HG02938 (cell line): Measurements from ENCODE around the gene HOXC11.

Experiments
- ATAC-seq: cut with Tn5 transposase; IDR thresholded peaks from one replicate; pipeline ENCODE4 v1.9.1; 2021; ENCODE audit warnings: mild to moderate bottlenecking, moderate library complexity; ENCODE audit not compliant: unreplicated experiment

HOXC11 gene

DNA sequence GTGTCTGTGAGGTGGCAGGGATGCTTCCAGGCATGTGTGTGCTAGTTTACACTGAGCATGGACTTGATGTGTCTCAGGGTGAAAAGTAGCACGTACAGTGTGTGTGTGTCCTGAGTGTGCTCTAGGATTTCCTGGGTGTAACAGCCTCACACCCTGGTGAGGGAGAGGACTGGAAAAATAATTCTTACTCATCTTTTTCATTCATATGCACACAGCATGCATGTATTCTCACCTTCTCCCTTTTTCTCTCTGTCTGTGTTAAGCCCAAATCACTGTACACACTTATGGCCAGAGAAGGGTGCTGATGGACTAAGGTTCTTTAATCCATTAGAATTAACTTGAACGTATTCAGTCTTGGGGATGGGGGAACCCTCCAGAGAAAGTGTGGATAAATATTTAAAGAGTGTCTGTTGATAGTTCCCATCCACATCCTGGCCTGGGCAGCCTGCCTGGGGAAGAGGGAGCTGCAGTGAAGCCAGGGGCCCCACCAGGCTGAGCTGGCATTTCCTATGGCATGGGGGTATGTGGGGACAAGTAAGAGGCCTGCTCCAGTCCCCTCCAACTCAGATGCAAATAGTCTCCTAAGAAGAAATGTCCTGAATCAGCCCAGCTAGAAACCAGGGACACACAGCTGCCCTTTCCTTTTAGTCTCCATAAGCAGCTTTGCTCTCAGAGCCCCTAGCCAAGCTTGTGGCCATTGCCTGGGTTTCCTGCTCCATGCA is 34.8 kb downstream of the HOXC11 start:
- no peak for ATAC-seq

DNA sequence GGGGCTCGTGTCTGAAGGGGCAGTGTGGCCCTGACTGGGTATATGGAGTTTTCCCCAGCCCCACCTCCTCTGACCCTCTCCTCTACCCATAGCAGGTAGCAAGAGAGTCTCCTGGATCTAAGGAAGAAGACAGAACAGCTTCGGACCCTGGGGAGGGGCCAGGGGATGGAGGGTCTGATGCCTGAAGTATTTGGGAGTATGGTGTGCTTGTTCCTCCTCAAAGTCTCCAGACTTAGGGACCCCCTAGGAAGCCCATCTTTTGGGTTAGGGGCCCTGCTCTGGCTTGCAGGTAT is 35.3 kb downstream of the HOXC11 start:
- ATAC-seq: no peak

DNA sequence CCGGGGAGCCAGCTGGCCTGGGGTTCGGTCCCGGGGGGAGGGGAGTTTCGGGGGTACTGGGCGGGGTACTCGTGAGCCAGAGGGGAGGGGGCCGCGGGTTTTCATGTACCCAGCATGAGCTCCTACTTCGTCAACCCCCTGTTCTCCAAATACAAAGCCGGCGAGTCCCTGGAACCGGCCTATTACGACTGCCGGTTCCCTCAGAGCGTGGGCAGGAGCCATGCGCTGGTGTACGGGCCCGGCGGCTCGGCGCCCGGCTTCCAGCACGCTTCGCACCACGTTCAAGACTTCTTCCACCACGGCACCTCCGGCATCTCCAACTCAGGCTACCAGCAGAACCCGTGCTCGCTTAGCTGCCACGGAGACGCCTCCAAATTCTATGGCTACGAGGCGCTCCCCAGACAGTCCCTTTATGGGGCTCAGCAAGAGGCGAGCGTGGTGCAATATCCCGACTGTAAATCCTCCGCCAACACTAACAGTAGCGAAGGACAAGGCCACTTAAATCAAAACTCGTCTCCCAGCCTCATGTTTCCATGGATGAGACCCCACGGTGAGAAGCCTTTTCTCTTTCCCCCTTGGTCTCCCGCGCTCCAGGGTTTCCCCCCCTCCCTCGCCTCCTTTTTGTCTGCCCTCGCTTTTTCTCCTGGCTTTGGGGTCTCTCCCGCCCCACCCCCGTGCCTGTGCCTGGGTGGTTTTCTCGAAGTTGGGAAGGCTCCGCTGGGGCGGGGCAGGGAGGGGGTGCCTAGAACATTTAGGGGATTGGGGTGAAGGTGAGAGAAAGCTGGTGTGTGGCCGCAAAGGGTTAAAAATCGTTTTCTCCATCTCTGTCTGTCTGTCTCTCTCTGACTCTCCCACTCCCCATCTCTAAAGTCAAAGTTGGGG is 36.5 kb downstream of the HOXC11 start:
- ATAC-seq: no peak

DNA sequence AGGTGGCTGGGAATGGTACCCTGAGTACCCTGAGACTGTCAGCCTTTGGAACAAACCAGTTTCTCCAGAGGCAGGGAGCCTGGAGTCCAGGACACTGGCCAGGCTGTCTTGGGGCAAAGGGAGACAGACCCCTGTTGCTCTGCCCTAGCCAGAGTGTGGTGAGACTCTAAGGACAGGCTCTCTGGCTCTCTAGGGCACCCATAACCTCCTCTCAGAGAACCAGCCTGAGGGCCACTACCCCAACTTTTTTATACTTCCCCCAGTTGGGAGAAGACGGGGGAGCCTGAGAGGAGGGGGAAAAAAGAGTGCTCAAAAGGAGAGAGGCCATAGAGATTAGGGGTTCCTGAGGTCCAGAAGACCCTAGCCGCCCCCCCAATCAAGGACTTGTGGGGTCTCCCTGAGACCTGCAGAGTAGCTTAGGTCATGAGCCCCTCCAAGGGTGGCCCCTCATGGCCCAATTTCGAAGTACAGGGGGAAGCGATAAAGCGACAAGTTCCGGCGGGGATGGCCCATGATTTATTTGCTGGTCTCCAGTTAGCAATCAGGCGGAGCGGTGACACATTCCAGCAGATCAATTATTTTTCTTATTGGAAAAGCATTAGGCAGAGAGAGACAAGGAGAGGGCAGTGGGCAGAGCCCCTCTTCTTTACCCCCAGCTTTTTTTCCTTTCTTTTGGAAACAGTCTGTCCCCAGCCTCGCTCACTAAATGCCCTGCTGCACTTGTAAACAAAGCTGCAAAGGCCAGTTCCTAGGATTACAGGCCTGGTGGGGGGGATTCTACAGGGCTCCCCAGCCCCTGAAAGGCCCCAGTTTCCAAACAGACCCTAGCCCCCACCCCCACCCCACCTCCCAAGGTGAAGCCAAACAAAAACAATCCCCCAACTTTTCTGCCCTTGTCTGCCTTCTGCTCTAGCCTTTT is 37.4 kb downstream of the HOXC11 start:
- no peak for ATAC-seq

DNA sequence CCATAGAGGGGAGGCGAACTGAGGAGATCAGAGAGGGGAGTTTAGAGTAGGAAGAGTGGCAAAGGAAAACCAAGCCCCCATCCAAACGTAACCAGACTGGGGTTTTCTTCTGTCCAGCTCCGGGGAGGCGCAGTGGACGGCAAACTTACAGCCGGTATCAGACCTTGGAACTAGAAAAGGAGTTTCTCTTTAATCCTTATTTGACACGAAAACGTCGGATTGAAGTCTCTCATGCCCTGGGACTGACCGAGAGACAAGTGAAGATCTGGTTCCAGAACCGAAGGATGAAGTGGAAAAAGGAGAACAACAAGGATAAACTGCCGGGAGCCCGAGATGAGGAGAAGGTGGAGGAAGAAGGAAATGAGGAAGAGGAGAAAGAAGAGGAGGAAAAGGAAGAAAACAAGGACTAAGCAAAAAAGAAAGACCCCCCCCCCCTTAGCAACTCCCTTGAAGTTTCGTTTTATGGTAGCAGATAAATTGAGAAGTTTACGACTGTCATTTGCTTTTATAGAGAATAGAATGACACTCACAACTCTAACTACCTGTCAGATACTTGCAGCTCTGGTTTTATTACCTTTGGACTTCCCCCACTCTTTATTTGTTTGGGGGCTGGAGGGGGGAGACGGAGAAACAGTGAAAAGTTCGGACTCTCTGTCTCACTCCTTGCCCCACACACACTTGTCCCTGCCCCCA is 38.2 kb downstream of the HOXC11 start:
- no peak for ATAC-seq

DNA sequence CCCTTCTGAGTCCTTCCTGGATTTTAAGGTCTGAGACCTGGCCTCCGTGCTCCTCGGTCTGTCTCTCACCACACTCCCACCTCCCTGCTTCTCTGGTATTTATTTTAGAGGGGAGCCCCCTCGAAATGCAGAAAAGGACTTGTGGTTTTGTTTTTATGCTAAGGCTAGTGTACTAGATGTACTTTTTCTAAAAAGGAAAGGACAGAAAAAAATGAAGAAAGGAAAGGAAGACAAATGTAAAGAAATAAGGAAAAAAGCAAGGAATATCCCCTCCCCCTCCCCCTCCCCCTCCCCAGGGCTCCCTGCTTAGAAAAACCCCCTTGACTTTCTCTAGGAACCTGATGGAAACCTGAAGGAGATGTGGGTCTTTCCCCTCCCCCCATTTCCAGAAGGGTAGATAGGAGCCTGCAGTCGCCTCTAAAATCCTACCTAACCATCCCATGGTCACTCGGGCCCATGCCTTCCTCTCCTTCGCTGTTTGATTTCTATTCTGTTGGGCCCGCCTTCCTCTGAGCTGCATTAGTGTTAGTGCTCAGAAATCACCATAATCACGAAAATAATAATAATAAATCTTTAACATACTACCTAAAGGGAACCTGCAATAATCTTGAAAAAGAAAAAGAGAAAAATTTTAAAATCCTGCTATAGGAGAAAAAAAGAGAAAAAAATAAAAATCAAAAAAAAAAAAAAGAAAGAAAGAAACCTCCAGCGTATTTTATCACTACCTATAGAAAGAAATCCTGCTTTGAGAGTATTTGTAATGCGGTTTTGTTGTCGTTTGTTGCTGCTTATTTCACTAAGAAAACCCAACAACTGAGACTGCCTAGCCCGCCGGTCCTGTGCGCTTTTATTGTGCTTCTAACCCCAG is 39.0 kb downstream of the HOXC11 start:
- no peak for ATAC-seq

DNA sequence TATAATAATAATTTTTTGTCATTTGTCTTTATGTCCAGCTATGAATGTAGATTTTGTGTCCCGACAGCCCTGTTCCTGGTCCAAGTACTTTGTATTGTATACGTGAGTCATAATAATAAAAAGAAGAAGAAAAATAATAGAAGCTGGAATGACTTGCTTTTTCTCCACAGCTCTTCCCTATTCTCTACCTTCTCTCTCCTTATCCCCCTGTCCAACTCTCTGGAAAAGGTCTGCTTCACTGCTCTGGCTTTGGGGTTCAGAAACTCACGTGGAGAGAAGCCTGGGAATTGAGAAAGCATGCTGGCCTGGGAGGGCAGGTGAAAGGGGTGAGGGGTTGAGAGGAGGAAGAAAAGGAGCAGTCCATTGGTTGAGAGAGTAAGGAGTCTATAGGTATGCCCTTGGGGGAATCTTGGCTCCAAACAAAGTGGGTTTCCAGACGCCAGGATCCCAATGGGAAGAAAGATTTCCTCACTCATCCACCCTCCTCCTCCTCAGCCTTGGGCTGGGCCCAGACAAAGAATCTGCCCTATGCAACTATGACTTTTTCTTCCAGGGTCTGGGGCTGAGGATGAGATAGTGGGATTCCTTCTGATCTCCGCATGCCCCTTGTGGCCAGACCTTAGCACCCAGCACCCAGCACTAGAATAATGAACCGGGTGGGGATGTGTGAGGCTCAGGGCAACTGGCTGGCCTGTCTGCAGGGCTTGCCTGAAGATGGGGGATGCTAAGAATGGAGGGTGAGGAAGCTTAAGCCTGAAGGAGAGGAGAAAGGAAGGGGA is 39.9 kb downstream of the HOXC11 start:
- no peak for ATAC-seq

DNA sequence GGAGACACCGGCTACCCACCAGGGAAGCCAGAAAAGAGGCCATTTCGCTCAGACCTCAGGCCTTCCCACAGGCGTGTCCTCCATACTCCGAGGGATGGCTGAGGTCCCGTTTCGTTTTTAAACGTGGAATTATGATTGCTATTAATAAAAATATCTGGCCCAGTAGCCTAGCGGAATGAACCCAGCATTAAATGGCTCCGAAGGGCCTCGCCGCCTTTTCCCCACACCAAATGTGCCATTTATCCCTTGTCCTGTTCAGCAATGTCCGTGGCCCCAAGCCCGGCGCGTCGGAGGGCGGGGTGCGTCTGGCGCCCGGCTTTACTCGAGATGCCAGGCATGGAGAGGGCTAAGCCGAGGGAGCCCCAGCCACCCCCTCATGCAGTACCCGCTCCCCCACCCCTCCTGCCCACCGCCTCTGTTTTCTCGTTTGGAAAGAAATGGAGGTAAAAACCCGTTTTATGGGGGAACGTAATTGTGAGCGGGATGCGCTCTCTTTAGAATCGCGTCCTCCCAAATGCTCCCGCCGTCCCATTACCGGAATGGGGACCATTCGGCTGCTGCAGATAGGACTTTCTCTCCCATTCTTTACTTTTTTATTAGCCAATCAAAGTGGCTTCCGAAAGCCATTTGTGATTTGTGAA is 41.6 kb downstream of the HOXC11 start:
- ATAC-seq: no peak

DNA sequence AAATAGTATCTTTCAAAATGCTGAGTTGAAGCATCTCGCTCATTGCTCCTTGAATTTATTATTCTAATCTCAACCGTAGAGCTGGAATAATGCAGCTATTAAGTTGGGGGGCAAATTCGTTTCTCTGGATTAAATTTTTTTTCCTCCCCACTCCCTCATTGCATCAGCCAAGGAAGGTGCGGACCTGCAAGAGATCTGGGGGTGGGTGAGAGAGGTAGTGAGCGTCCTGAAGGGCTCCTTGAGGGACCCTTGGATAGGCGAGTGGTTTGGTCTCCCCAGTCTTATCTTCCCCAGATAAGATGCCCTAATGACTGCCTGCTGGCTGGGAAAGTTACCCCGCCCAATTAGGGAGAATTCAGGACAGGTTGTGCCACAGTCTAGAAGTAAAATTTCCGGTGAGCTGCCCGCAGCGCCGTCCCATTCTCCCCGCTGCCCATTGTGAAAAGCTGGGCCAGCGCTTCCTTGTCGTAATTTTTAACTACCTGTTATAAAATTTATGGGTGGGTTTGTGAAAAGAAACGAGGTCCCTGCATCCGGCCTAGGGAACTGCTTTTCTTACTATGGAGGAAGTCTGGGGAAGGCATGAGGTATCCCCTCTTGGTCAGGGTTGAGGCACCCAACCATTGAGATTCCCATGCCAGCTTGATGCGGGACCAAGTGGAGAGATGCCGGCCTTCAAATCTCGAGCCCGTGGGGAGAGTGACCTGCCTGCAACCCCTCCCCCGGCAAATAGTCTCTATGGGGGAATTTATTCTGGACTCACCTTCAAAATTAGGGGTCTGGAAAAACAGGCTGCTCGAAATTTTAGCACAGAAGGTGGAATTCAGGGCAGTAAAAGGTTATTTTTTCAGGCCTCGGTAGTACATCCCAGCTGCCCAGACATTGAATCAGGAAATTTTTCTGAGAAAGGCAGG is 42.3 kb downstream of the HOXC11 start:
- no peak for ATAC-seq

DNA sequence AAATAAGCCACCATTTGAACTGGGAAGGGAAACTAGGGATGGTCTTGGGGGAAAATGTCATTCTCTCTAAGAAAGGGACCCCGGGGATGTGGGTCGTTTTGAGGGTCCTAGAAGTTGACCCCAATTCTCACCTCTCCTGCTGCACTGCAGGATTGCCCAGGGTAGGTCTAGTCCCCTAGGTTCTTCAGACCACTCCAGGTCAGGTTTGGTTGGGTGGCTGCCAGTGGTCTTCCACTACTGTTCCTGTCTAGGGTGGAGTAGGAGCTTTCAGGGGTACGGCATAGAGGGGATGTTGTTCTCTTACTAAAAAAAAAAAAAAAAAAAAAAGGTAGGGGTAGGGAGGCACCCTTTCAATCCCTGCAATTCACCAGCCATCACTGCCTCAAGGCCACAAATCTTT is 43.1 kb downstream of the HOXC11 start:
- ATAC-seq: no peak

DNA sequence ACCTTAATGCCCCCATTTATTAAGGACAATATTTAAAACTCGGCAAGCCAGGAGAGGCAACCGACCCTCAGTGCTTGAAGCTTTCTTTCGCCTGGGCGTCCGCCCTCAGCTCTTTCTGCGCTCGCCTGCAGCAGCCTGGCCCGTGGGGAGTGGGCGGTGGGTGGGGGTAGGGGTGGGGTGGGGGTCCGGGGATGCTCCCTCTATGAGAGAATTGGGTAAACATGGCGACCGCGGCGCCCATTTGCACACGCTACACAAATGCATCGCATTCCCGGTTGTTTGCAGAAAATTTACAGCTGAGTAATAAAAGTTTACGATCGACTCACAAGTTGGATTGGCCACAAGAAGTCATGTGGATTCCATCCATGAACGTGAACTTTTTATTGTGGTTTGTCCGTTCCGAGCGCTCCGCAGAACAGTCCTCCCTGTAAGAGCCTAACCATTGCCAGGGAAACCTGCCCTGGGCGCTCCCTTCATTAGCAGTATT is 43.6 kb downstream of the HOXC11 start:
- no peak for ATAC-seq

DNA sequence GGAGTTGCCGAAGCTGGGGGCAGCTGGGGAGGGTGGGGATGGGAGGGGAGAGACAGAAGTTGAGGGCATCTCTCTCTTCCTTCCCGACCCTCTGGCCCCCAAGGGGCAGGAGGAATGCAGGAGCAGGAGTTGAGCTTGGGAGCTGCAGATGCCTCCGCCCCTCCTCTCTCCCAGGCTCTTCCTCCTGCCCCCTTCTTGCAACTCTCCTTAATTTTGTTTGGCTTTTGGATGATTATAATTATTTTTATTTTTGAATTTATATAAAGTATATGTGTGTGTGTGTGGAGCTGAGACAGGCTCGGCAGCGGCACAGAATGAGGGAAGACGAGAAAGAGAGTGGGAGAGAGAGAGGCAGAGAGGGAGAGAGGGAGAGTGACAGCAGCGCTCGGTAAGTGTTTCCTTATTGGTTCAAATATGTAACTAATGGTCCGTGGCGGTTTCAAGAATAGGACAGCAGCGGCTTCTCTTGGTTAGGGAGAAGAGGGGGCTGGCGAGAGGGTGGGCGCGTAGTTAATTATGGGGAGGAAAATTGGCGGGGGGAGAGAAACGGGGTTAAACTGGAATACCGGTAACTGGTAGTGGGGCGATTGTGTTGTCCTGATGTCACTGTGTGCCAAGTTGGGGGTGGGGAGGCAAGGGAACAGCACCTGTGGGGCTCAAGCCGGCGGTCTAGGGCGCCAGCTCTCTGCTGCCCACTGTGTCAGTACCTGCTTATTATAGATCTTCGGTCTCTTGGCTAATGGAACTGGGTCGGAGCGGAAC is 44.3 kb downstream of the HOXC11 start:
- ATAC-seq: peak; percentile 26

DNA sequence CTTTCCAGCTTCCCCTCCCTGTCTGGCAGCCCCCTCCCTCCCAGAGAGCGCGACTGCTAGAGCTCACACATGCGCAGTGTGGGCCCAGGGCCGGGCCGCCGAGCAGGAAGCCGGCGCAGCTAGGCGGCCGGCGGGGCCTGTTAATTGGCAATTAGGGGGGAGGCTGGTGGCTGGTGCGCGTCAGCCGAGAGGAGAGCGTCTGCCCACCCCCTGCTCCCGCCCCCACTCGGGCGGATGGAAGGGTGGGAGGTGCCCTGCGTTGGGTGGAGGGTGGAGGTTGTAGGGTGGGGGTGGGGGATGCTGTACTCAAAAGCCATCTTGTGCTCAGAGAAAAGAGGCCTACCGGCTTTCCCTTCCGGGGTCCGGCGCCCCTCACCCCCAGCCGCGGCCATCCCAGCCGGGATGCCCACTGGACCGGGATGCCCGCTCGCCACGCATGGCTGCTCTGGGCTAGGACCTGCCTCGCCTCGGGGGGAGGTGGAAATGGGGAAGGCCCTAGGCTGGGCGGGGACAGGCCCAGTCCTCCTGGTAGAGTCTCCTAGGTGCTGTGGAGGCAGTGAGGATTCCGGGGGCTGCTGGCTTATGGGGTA is 45.0 kb downstream of the HOXC11 start:
- ATAC-seq: peak; percentile 59

DNA sequence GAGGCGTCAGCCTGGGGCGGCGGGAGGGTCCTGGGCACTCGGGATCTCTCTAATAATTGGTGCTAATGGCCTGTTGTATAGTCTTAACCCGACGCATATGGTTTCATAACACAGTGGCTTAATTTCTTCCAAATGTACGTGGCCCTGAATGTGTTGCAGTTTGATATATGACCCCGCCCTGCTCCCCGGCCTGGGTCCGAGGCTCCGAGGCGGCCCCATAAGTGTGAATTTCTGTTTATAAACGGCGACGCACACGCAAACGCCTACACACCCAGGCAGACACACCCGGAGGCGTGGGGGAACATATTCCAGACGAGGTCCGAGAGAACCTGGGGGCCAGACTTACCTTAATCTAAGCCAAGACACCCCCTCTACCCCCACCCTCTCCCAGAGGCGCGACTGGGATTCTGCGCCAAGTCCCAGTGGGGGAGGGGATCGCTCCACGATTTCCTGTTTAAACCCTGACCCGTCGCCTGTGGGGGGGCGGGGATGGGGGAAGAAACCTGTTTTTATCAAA is 45.6 kb downstream of the HOXC11 start:
- ATAC-seq: no peak

DNA sequence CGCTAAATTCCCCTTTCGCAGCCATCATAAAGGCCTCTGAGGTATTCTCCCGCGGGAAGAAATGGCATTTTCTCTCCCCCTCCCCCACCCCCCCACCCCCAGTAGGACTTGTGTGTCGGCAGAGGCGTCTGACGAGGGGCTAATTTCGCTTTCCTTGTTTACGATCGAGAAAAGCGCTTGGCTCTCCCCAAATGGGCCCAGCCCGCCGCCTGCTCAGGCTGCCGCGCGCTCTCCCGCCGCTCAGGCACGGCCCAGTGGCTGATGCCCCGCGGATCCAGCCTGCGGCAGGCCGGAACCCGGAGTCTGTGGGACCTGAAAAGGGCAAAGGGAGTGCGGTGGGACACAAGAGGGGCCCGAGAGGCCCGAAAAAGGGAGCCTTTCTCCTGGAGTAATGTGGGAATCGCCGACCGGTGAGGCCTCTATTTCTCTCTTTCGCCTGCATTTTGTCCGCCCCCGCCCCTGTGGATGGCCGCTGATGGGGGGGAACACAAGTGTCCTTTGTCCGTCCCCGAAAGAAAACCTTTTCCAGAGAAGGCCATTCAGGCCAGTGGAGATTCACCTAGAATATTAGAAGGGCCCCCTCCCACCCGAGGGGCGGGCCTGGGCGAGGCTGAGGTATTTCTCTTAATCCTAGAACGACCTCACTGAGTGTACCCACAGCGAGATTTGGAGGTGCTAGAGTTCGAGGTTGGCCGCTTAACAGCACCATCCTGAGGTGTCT is 46.3 kb downstream of the HOXC11 start:
- ATAC-seq: no peak
